ENCODE measurements around the gene CDKN2AIPNL.
"Not testable (repeated sequence)": the region's sequence is repeated elsewhere in the genome, so short reads cannot be mapped to it uniquely, and the experiment has no call there.

CDKN2AIPNL gene

DNA sequence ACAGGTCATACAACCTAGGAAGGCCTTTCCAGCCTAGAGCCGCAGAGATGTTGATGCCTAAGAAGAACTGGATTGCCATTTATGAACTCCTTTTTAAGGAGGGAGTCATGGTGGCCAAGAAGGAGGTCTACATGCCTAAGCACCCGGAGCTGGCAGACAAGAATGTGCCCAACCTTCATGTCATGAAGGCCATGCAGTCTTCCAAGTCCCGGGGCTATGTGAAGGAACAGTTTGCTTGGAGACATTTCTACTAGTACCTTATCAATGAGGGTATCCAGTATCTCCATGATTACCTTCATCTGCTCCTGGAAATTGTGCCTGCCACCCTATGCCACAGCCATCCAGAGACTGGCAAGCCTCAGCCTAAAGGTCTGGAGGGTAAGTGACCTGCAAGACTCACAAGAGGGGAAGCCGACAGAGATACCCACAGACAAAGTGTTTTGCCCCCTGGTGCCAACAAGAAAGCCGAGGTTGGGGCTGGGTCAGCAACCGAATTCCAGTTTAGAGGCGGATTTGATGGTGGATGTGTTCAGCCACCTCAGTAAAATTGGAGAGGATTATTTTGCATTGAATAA lies 11.2 kb upstream of the CDKN2AIPNL start:
- TF ChIP-seq, protein P1, sequence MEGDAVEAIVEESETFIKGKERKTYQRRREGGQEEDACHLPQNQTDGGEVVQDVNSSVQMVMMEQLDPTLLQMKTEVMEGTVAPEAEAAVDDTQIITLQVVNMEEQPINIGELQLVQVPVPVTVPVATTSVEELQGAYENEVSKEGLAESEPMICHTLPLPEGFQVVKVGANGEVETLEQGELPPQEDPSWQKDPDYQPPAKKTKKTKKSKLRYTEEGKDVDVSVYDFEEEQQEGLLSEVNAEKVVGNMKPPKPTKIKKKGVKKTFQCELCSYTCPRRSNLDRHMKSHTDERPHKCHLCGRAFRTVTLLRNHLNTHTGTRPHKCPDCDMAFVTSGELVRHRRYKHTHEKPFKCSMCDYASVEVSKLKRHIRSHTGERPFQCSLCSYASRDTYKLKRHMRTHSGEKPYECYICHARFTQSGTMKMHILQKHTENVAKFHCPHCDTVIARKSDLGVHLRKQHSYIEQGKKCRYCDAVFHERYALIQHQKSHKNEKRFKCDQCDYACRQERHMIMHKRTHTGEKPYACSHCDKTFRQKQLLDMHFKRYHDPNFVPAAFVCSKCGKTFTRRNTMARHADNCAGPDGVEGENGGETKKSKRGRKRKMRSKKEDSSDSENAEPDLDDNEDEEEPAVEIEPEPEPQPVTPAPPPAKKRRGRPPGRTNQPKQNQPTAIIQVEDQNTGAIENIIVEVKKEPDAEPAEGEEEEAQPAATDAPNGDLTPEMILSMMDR (IDR thresholded peaks at IDR 0.05; ENCODE audit: low read depth, low read length) = no peak
- no peak for DNase-seq (ENCODE audit: low read depth in 2 of 2)
- no peak overlapping the region for H3K4me3 ChIP-seq (replicated peaks in 1 of 2; ENCODE audit: low read depth in 2 of 2, low read length in 2 of 2)

DNA sequence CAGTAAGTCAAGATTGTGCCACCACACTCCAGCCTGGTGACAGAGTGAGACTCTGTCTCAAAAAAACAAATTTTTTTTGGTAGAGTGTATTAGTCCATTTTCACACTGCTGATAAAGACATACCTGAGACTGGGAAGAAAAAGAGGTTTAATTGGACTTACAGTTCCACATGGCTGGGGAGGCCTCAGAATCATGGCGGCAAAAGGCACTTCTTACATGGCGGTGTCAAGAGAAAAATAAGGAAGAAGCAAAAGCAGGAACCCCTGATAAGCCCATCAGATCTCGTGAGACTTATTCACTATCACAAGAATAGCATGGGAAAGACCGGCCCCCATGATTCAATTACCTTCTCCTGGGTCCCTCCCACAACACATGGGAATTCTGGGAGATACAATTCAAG lies 9.4 kb upstream of the CDKN2AIPNL start:
- not testable (repeated sequence) for H3K4me3 ChIP-seq (replicated peaks in 1 of 2; ENCODE audit: low read depth in 2 of 2, low read length in 2 of 2); DNase-seq (ENCODE audit: low read depth in 2 of 2)

DNA sequence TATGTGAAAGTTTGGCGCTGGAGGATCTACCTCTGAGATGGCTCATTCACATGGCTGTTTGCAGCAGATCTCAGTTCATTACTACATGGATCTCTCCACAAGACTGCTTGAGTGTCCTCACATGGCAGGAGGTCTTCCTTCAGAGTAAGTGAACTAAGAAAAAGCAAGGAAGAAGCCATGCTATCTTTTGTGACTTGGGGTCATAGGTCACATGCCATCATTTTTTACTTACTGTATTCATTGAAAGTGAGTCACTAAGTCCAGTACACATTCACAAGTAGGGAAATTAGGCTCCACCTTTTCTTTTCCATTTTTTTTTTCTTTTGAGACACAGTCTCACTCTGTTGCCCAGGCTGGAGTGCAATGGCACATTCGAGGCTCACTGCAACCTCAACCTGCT lies 8.7 kb upstream of the CDKN2AIPNL start:
- peak; percentile 14 to 61 for DNase-seq (ENCODE audit: low read depth in 2 of 2)
- TF ChIP-seq, protein P1 (IDR thresholded peaks at IDR 0.05; ENCODE audit: low read depth, low read length) = no peak

DNA sequence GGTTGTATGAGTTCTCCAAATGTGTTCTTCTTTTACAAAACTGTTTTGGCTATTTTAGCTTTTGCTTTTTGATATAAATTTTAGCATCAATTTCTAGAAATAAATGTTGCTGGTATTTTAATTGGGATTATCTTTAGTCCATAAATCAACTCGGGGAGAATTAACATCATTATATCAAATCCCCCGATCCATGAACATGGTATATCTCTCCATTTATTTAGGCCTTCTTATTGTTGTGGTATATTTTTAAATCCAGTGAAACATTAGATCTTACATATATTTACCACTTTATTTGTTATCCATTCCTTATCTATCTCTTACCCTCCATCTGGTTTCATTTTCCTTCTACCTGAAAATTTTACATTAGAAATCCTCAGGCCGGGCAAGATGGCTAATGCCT lies 7.3 kb upstream of the CDKN2AIPNL start:
- DNase-seq (ENCODE audit: low read depth in 2 of 2) = no peak
- no peak overlapping the region for H3K4me3 ChIP-seq (replicated peaks in 1 of 2; ENCODE audit: low read depth in 2 of 2, low read length in 2 of 2)
- TF ChIP-seq, protein P1 (IDR thresholded peaks at IDR 0.05; ENCODE audit: low read depth, low read length) = no peak

More for the DNA sequence above, 8.7 kb upstream of the CDKN2AIPNL start:
- no peak overlapping the region for H3K4me3 ChIP-seq (replicated peaks in 1 of 2; ENCODE audit: low read depth in 2 of 2, low read length in 2 of 2)

DNA sequence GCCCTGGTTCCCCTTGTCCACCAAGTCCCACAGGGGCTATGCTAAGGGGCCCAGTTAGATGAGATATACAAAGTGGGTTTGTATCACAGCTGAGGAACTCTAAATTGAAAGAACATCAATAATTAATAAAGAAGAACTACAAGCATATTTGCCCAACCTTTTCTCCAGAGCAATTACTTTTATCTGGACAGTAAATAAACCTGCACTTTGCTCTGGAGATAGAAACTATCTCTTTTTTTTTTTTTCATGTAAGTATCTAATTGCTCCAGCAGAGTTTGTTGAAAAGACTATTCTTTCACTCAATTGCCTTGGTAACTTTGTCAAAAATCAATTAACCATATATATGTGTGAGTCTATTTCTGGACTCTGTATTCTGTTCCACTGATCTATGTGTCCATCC lies 6.0 kb upstream of the CDKN2AIPNL start:
- no peak overlapping the region for H3K4me3 ChIP-seq (replicated peaks in 1 of 2; ENCODE audit: low read depth in 2 of 2, low read length in 2 of 2)
- DNase-seq (ENCODE audit: low read depth in 2 of 2) = no peak
- TF ChIP-seq, protein P1 (IDR thresholded peaks at IDR 0.05; ENCODE audit: low read depth, low read length) = no peak

DNA sequence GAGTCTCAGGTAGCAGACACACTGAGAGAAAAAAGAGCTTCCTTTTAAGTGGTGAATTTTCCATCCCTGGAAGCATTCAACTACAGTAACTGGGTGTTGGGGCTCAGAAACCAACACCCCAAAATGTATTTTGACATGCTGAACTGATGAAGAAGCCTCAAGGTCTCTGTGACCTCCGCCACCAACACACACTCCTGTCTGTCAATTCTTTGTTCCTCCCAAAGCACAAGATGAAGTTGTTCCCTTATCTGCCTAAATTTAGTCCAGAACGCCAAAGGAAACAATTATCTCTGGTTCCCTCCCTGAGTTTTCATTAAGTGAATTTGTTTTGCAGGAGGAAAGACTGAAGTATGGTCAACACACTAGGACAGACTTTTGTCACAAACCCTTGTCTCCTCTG lies 1.4 kb upstream of the CDKN2AIPNL start:
- H3K4me3 ChIP-seq (replicated peaks in 1 of 2; ENCODE audit: low read depth in 2 of 2, low read length in 2 of 2) = no peak overlapping the region
- DNase-seq (ENCODE audit: low read depth in 2 of 2) = no peak
- TF ChIP-seq, protein P1 (IDR thresholded peaks at IDR 0.05; ENCODE audit: low read depth, low read length) = no peak

DNA sequence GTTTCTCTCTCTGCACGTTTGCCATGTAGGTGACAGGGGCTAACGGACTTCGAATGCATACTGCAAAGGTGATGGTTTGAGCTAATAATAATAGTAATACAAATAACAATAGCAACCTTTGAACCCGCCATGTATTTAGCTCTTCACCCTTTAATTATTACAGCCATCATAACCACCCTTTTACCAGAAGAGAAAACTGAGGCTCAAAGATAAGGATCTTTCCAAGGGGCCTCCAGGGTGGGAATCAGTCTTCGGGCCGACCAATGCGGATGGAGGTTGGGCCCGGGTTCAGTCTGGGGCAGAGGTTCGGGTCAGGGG lies 494 bp downstream of the CDKN2AIPNL start:
- TF ChIP-seq, protein P1 (IDR thresholded peaks at IDR 0.05; ENCODE audit: low read depth, low read length) = no peak
- peak overlapping the region; percentile 86 to 87 for H3K4me3 ChIP-seq (replicated peaks in 1 of 2; ENCODE audit: low read depth in 2 of 2, low read length in 2 of 2)
- no peak for DNase-seq (ENCODE audit: low read depth in 2 of 2)
